ENCODE data around the gene RGS21. TPM values are rescaled to one million over a fixed set of nuclear protein-coding genes. Genes with fewer than 3 reads are reported as not detected.

RGS21 gene
- total RNA-seq, 2 experiments from 2014 or later, result not detected

DNA sequence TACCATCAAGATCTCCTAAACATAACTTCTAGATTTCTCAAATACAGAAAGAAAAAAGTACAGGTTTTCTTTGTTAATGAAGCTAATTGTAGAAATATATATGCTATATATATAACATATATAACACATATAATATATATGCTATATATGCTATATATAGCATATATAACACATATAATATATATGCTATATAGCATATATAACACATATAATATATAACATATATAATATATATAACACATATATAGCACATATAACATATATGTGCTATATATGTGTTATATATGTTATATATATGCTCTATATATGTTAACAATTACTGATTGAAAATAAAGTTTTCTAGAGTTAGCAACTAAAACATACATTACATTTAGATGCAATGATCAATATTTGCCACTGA is 34.8 kb downstream of the RGS21 start:
- Histone ChIP-seq H4K20me1 (ENCODE audit: insufficient read depth, low read length) (no peaks in the 10 kb centered on the region), H3K9me3 (ENCODE audit: low read length) (no peaks in the 10 kb centered on the region), H3K36me3 (ENCODE audit: insufficient read depth, low read length) (no peaks in the 10 kb centered on the region), H3K9me2 (ENCODE audit: insufficient read depth, low read length) (no peaks in the 10 kb centered on the region), H2AFZ (ENCODE audit: low read length) (no peak overlapping the region), H3K27ac (ENCODE audit: low read depth, low read length, poor library complexity, severe bottlenecking) (no peak overlapping the region), H3K4me3 (ENCODE audit: low read depth, low read length, poor library complexity, severe bottlenecking) (no peak overlapping the region), H3K4me2 (ENCODE audit: low read length) (no peak overlapping the region), H3K4me1 (ENCODE audit: insufficient read depth, low read length, poor library complexity, severe bottlenecking) (no peaks in the 10 kb centered on the region), H3K79me2 (ENCODE audit: insufficient read depth, low read depth, low read length) (no peaks in the 10 kb centered on the region)
- TF ChIP-seq EZH2phosphoT487 (IDR thresholded peaks at IDR 0.05; ENCODE audit: borderline replicate concordance, low read depth, low read length), result no peak
- TF ChIP-seq, protein P1, sequence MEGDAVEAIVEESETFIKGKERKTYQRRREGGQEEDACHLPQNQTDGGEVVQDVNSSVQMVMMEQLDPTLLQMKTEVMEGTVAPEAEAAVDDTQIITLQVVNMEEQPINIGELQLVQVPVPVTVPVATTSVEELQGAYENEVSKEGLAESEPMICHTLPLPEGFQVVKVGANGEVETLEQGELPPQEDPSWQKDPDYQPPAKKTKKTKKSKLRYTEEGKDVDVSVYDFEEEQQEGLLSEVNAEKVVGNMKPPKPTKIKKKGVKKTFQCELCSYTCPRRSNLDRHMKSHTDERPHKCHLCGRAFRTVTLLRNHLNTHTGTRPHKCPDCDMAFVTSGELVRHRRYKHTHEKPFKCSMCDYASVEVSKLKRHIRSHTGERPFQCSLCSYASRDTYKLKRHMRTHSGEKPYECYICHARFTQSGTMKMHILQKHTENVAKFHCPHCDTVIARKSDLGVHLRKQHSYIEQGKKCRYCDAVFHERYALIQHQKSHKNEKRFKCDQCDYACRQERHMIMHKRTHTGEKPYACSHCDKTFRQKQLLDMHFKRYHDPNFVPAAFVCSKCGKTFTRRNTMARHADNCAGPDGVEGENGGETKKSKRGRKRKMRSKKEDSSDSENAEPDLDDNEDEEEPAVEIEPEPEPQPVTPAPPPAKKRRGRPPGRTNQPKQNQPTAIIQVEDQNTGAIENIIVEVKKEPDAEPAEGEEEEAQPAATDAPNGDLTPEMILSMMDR (conservative IDR thresholded peaks at IDR 0.05; ENCODE audit: low read length), result no peak
- no TSS peak for BruUV-seq (replicated peaks)
- intact Hi-C loops (cut with micrococcal nuclease; ENCODE audit: unreplicated experiment), result no loop called here
- ChIA-PET POLR2A (interaction anchor here (0.5 kb wide), 1 partner anchor 1020 kb away, joined by 4 read pairs; no protein-coding TSS in a partner anchor), CTCF (ENCODE audit: unreplicated experiment) (no interaction called here)
- no peak for DNase-seq (ENCODE audit: low spot score)

DNA sequence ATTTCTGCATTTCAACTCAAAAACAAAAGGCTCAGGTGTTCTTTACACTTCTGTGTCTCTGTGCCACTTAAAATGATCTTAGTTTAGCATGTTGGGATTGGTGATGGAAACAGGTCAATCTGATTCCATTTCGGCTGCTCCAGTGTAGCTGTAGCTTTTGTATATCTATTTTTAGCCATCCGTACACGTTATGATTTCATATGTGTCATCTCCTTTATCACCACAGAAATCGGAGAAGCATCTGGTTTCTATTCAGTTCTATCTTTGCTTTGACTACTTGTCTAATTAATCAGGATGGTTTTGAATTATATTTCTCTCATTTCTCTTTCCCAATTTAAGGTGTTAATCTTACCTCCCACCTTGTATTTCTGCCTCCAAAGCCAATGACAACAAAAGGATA is 41.1 kb downstream of the RGS21 start:
- Histone ChIP-seq H3K9me3 (ENCODE audit: low read length) (no peaks in the 10 kb centered on the region), H3K27ac (ENCODE audit: low read depth, low read length, poor library complexity, severe bottlenecking) (no peak overlapping the region), H3K4me1 (ENCODE audit: insufficient read depth, low read length, poor library complexity, severe bottlenecking) (no peaks in the 10 kb centered on the region), H3K36me3 (ENCODE audit: insufficient read depth, low read length) (no peaks in the 10 kb centered on the region), H3K79me2 (ENCODE audit: insufficient read depth, low read depth, low read length) (no peaks in the 10 kb centered on the region), H3K4me2 (ENCODE audit: low read length) (no peak overlapping the region), H2AFZ (ENCODE audit: low read length) (no peak overlapping the region), H3K9me2 (ENCODE audit: insufficient read depth, low read length) (no peaks in the 10 kb centered on the region), H4K20me1 (ENCODE audit: insufficient read depth, low read length) (no peaks in the 10 kb centered on the region), H3K4me3 (ENCODE audit: low read depth, low read length, poor library complexity, severe bottlenecking) (no peak overlapping the region)
- DNase-seq (ENCODE audit: low spot score), result no peak
- POLR2A ChIA-PET, result interaction anchor here (0.5 kb wide), 2 partner anchors 100 to 185 kb away, joined by 3 read pairs; no protein-coding TSS in a partner anchor
- TF ChIP-seq, protein P1 (conservative IDR thresholded peaks at IDR 0.05; ENCODE audit: low read length), result no peak
- no peak for TF ChIP-seq EZH2phosphoT487 (IDR thresholded peaks at IDR 0.05; ENCODE audit: borderline replicate concordance, low read depth, low read length)
- CTCF ChIA-PET (ENCODE audit: unreplicated experiment), result no interaction called here
- no TSS peak for BruUV-seq (replicated peaks)
- intact Hi-C loops (cut with micrococcal nuclease; ENCODE audit: unreplicated experiment), result no loop called here

GRCh38 chr1:192358402-192358801 is 41.6 kb downstream of the RGS21 start:
- no peaks in the 10 kb centered on the region for H3K9me3 ChIP-seq (ENCODE audit: low read length)
- no peak overlapping the region for H2AFZ ChIP-seq (ENCODE audit: low read length)
- no TSS peak for BruUV-seq (replicated peaks)
- H3K4me1 ChIP-seq (ENCODE audit: insufficient read depth, low read length, poor library complexity, severe bottlenecking), result no peaks in the 10 kb centered on the region
- no peaks in the 10 kb centered on the region for H3K79me2 ChIP-seq (ENCODE audit: insufficient read depth, low read depth, low read length)
- no peaks in the 10 kb centered on the region for H3K36me3 ChIP-seq (ENCODE audit: insufficient read depth, low read length)
- DNase-seq (ENCODE audit: low spot score), result no peak
- H3K27ac ChIP-seq (ENCODE audit: low read depth, low read length, poor library complexity, severe bottlenecking), result no peak overlapping the region
- TF ChIP-seq EZH2phosphoT487 (IDR thresholded peaks at IDR 0.05; ENCODE audit: borderline replicate concordance, low read depth, low read length), result no peak
- TF ChIP-seq, protein P1 (conservative IDR thresholded peaks at IDR 0.05; ENCODE audit: low read length), result no peak
- ChIA-PET POLR2A (interaction anchor here (0.6 kb wide), 1 partner anchor 1480 kb away, joined by 4 read pairs; no protein-coding TSS in a partner anchor), CTCF (ENCODE audit: unreplicated experiment) (no interaction called here)
- no peaks in the 10 kb centered on the region for H3K9me2 ChIP-seq (ENCODE audit: insufficient read depth, low read length)
- H4K20me1 ChIP-seq (ENCODE audit: insufficient read depth, low read length), result no peaks in the 10 kb centered on the region
- no peak overlapping the region for H3K4me3 ChIP-seq (ENCODE audit: low read depth, low read length, poor library complexity, severe bottlenecking)
- no peak overlapping the region for H3K4me2 ChIP-seq (ENCODE audit: low read length)
- intact Hi-C loops (cut with micrococcal nuclease; ENCODE audit: unreplicated experiment), result no loop called here
